ENCODE data around the gene CSHL1. TPM values are rescaled to one million over a fixed set of nuclear protein-coding genes. Genes with fewer than 3 reads are reported as not detected.

CSHL1 gene
- not detected for total RNA-seq

GRCh38 chr17:63911041-63911635, at the start of gene CSHL1:
Gene CSHL1 (minus strand): TSS chr17:63911258. CDS start chr17:63911196, 62 bp downstream.
- no peak for DNase-seq
- no peak within 1 kb of the TSS for H3K4me3 ChIP-seq
- intact Hi-C loops (cut with DNase I): loop anchor here (10.0 kb wide), 3 partner anchors 114 to 374 kb away; partner anchors contain the start of genes ERN1 and ICAM2
- no peaks in the 10 kb centered on the region for H3K27me3 ChIP-seq
- H3K9ac ChIP-seq (ENCODE audit: low read depth in 2 of 2, low read length in 2 of 2): no peak within 1 kb of the TSS
- TF ChIP-seq CTCF (IDR thresholded peaks at IDR 0.05): no peak
- H3K4me1 ChIP-seq: no peaks in the 10 kb centered on the region
- H3K27ac ChIP-seq: no peak within 1 kb of the TSS
- no peaks in the 10 kb centered on the region for H3K36me3 ChIP-seq
- H3K9me3 ChIP-seq: no peaks in the 10 kb centered on the region

GRCh38 chr17:63960430-63960829, 49.4 kb upstream of the CSHL1 start:
- no peaks in the 10 kb centered on the region for H3K4me1 ChIP-seq
- intact Hi-C loops (cut with DNase I): no loop called here
- H3K27me3 ChIP-seq: no peaks in the 10 kb centered on the region
- H3K9ac ChIP-seq (ENCODE audit: low read depth in 2 of 2, low read length in 2 of 2): no peak overlapping the region
- no peaks in the 10 kb centered on the region for H3K36me3 ChIP-seq
- no peaks in the 10 kb centered on the region for H3K9me3 ChIP-seq
- no peak for DNase-seq
- TF ChIP-seq CTCF (IDR thresholded peaks at IDR 0.05): no peak
- H3K4me3 ChIP-seq: no peak overlapping the region
- no peak overlapping the region for H3K27ac ChIP-seq

GRCh38 chr17:63960006-63960405, 48.9 kb upstream of the CSHL1 start:
- Histone ChIP-seq H3K9me3 (no peaks in the 10 kb centered on the region), H3K27me3 (no peaks in the 10 kb centered on the region), H3K27ac (no peak overlapping the region), H3K4me3 (no peak overlapping the region), H3K9ac (ENCODE audit: low read depth in 2 of 2, low read length in 2 of 2) (no peak overlapping the region), H3K36me3 (no peaks in the 10 kb centered on the region), H3K4me1 (no peaks in the 10 kb centered on the region)
- intact Hi-C loops (cut with DNase I): no loop called here
- TF ChIP-seq CTCF (IDR thresholded peaks at IDR 0.05): no peak
- DNase-seq: no peak

GRCh38 chr17:63956296-63956920, 45.4 kb upstream of the CSHL1 start:
- DNase-seq: no peak
- Histone ChIP-seq H3K9ac (ENCODE audit: low read depth in 2 of 2, low read length in 2 of 2) (no peak overlapping the region), H3K4me1 (no peaks in the 10 kb centered on the region), H3K36me3 (no peaks in the 10 kb centered on the region), H3K27me3 (no peaks in the 10 kb centered on the region), H3K27ac (no peak overlapping the region), H3K9me3 (no peaks in the 10 kb centered on the region), H3K4me3 (no peak overlapping the region)
- intact Hi-C loops (cut with DNase I): no loop called here
- no peak for TF ChIP-seq CTCF (IDR thresholded peaks at IDR 0.05)

- no peak overlapping the region for H3K4me3 ChIP-seq
- no peaks in the 10 kb centered on the region for H3K9me3 ChIP-seq
- no peaks in the 10 kb centered on the region for H3K36me3 ChIP-seq
- DNase-seq: no peak
- no peak for TF ChIP-seq CTCF (IDR thresholded peaks at IDR 0.05)
- H3K27ac ChIP-seq: no peak overlapping the region
- no peaks in the 10 kb centered on the region for H3K4me1 ChIP-seq
- no peak overlapping the region for H3K9ac ChIP-seq (ENCODE audit: low read depth in 2 of 2, low read length in 2 of 2)
- H3K27me3 ChIP-seq: no peaks in the 10 kb centered on the region
- intact Hi-C loops (cut with DNase I): no loop called here
Observed at GRCh38 chr17:63955791-63956190, 44.7 kb upstream of the CSHL1 start.

All from colonic mucosa (tissue), 4 donors.